CD4-positive, alpha-beta T cell treated with Interleukin-17A for 4 hours (primary cell): ENCODE measurements around the gene CLEC11A.
"Not testable (repeated sequence)": the region's sequence is repeated elsewhere in the genome, so short reads cannot be mapped to it uniquely, and the experiment has no call there.

Experiments used
- DNase-seq: peaks from one replicate; pipeline ENCODE4 v3.0.0-alpha.2; 2020; ENCODE audit warnings: mixed read lengths

CLEC11A gene

DNA sequence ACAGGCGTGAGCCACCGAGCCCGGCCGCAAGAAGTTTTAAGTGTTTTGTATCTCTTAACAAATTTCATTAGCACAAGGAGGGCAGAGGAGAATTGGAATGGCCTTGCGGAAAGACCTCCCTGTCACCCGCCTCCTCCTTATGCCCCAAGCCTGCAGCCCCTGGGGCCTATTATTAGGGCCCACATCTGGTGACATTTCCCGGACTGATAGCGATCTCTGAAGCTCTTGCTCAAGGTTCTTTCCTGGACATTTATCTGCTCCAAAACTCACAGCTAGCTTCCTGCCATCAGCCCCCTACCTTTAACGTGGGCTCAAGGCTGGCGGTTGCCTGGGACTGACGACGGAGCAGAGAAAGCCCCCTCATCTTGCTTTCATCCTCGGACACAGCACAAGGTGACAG is 40.4 kb downstream of the CLEC11A start:
- DNase-seq, result not testable (repeated sequence)

DNA sequence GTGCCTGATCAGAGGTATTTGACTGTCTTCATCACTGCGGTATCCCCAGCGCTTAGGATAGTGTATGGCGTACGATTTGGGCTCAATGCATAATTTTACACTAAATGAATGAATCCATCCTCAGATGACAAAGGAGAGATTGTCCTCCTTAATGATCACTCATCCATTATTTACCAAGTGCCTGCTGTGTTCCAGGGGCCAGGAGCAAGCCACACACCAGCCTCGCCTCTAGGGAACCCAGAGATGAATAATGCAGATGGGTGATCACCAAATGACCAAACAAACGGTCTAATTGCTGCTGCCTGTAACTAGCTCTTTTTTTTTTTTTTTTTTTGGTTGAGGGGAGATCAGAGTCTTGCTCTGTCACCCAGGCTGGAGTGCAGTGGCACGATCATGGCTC is 41.2 kb downstream of the CLEC11A start:
- no peak for DNase-seq

DNA sequence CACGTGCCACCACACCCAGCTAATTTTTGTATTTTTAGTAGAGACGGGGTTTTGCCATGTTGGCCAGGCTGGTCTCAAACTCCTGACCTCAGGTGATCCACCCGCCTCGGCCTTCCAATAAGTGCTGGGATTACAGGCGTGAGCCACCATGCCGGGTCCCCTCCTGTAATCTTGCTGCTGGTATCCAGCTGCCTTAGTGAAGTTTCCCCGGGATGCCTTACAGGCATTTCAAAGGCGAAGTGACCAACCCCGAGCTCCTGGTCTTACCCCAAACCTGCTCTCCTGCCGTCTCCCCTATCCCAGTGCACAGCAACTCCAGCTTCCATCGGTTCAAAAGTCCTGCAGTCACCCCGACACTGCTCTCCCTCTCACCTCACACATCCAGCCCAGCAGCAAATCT is 43.6 kb downstream of the CLEC11A start:
- not testable (repeated sequence) for DNase-seq

DNA sequence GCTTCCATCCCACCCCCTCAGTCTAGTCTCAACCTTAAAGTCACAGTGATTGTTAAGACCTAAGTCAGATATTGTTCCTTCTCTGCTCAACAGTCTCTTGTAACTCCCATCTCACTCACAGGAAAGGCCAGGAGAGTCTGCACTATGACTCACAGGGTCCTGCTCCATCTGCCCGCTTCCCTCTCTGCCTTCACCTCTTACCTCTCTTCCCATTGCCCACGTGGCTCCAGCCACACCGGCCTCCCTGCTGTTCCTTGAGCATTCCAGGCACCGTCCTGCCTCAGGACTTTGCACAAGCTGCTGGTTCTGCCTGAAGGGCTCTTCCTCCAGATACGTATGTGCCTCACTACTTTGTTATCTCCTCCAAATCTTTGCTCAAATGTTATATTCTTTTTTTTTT is 44.1 kb downstream of the CLEC11A start:
- DNase-seq, result not testable (repeated sequence)

DNA sequence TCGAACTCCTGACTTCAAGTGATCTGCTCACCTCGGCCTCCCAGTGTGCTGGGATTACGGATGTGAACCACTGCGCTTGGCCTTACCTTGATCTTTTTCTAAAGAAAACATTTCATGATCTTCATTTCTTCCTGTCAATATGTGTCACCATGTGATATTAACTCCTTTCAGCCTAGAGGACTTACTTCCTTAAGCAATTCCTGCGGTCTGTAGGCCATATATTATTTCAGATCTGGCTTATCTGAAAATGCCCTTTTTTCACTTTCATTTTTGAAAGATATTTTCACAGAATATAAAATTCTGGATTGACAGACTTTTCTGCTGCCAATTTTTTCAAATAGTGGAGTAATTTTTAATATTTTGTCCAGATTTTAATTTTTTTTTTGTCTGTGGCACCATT is 45.1 kb downstream of the CLEC11A start:
- DNase-seq, result no peak

DNA sequence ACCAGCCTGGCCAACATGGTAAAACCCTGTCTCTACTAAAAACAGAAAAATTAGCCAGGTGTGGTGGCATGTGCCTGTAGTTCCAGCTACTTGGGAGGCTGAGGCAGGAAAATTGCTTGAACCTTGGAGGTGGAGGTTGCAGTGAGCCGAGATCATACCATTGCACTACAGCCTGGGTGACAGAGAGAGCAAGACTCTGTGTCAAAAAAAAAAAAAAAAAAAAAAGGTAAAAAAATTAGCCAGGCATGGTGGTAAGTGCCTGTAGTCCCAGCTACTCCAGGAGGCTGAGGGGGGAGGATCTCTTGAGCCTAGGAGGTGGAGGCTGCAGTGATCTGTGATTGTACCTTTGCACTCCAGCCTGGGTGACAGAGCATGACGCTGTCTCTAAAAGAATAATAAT is 47.0 kb downstream of the CLEC11A start, which contains the start of gene GPR32:
TSS of gene GPR32 (plus strand) at position 301 of the 400 bp plus-strand sequence. CDS start 137 bp downstream, outside the sequence.
- DNase-seq, result not testable (repeated sequence)

DNA sequence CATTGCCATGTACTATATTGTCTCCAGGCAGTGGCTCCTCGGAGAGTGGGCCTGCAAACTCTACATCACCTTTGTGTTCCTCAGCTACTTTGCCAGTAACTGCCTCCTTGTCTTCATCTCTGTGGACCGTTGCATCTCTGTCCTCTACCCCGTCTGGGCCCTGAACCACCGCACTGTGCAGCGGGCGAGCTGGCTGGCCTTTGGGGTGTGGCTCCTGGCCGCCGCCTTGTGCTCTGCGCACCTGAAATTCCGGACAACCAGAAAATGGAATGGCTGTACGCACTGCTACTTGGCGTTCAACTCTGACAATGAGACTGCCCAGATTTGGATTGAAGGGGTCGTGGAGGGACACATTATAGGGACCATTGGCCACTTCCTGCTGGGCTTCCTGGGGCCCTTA is 47.7 kb downstream of the CLEC11A start:
- DNase-seq, result no peak

DNA sequence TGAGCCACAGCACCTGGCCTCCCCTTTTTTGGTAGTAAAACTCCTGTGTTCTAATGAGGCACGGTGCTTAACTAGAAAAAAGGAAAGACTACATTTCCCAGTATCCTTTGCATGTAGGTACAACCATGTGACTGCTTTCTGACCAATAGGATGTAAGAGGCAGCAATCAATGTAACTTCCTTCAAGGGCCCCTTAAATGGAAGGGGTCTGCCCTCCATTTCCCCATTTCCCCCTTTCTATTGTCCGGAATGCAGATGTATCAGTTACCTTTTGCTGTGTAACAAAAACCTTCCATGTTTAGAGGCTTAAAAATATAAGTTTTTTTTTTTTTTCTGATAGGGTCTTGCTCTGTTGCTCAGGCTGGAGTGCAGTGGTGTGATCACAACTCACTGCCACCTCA is 49.3 kb downstream of the CLEC11A start:
- DNase-seq, result no peak

DNA sequence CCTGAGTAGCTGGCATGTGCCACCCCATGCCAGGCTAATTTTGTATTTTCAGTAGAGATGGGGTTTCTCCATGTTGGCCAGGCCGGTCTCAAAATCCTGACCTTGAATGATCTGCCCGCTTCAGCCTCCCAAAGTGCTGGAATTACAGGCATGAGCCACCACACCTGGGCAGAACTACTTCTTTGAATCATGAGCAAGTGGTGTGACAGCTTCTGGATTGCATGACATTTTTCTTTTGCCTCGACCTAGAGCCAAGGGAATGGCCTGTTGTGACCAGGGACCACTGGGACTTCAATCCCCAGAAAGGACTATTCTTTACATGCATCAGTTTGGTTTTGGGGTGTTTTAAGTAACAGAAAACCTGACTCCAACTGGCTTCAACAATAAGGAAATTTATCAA is 49.7 kb downstream of the CLEC11A start:
- DNase-seq, result not testable (repeated sequence)

DNA sequence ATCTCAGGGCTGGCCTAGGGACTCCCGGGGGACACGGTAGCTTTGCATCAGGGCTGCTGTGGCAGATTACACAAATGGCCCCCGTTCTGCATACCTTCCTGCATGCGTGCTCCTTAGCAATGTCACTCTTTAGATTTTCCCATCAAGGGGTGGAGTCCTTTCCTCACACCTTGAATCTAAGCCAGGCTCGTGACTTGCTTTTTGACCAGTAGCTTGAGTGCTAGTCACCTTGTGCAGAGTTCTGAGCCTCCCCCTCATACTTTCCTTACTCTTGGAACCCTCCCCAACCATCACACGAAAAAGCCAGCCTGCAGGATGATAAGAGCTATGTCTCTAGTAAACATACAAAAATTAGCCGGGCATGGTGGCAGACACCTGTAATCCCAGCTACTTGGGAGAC is 50.3 kb downstream of the CLEC11A start:
- DNase-seq, result not testable (repeated sequence)
